Breast epithelium (tissue), 4 donors: ENCODE results near the gene PDX1. TPM values are rescaled to one million over a fixed set of nuclear protein-coding genes. Genes with fewer than 3 reads are reported as not detected.

Experiments used
- DNase-seq, 2 donors: peaks; one replicate each; pipeline ENCODE4 v3.0.0-alpha.2; 2019; ENCODE audit warnings: low spot score in 2 of 2
- H3K27ac ChIP-seq, 2 donors: fragments of 200-600 bp; sonication (generic) in 1 of 2; one replicate each; pipeline ENCODE4 v1.5.1; 2016 to 2019; ENCODE audit warnings: mild to moderate bottlenecking in 1 of 2
- H3K27me3 ChIP-seq, 2 donors: fragments of 200-600 bp; sonication (generic) in 1 of 2; one replicate each; pipeline versions ENCODE4 v1.5.1 to v1.6.0; 2017 to 2019; ENCODE audit warnings: control low read depth in 1 of 2, mild to moderate bottlenecking in 1 of 2
- H3K36me3 ChIP-seq: fragments of 200-600 bp; one replicate; pipeline ENCODE4 v1.5.1; 2019
- H3K4me1 ChIP-seq, 2 donors: fragments of 200-600 bp; sonication (generic); one replicate each; pipeline ENCODE4 v1.5.1; 2016 to 2019; ENCODE audit warnings: control low read depth in 1 of 2
- H3K4me3 ChIP-seq, 3 donors: fragments of 200-600 bp; sonication (generic); 1 replicate in 2 of 3; 2 replicates in 1 of 3; pipeline ENCODE4 v1.5.1; 2016 to 2019; ENCODE audit warnings: mild to moderate bottlenecking in 3 of 3, moderate library complexity in 2 of 3
- H3K9me3 ChIP-seq, 2 donors: fragments of 200-600 bp; sonication (generic) in 1 of 2; one replicate each; pipeline ENCODE4 v1.5.1; 2016 to 2019; ENCODE audit warnings: control low read depth in 1 of 2
- CTCF ChIP-seq, 3 donors: fragments of 450-650 bp; IDR thresholded peaks; one replicate each; pipeline ENCODE4 v1.5.1; 2016 to 2017; ENCODE audit warnings: antibody characterized with exemption in 3 of 3, mild to moderate bottlenecking in 3 of 3, moderate library complexity in 3 of 3
- POLR2A ChIP-seq: fragments of 450-650 bp; IDR thresholded peaks from one replicate; pipeline ENCODE4 v1.6.1; 2016; ENCODE audit warnings: antibody characterized with exemption, mild to moderate bottlenecking, moderate library complexity
- POLR2AphosphoS5 ChIP-seq, 3 donors: sonication (generic); formaldehyde crosslinking; IDR thresholded peaks; one replicate each; pipeline ENCODE4 v1.6.1; 2017; ENCODE audit warnings: antibody characterized with exemption in 3 of 3
- intact Hi-C: fragments of 100-400 bp; cut with DNase I; formaldehyde crosslinking; loops from one replicate; pipeline ENCODE4 v1.15.1; 2023; ENCODE audit warnings: low total_unique reads
- total RNA-seq, 3 donors: library from RNA; depleted of rRNA; stranded (reverse); fragments of >200 nt; gene quantifications; one replicate each; pipeline ENCODE4 v1.1.0, GENCODE V29; 2016

Gene PDX1
- total RNA-seq, 3 donors from 2014 or later = not detected

- peaks cover 3 to 94% of the 10 kb centered on the region in 2 donors for H3K27me3 ChIP-seq
Observed at GRCh38 chr13:27959976-27960361, 40.2 kb downstream of the PDX1 start.

DNA sequence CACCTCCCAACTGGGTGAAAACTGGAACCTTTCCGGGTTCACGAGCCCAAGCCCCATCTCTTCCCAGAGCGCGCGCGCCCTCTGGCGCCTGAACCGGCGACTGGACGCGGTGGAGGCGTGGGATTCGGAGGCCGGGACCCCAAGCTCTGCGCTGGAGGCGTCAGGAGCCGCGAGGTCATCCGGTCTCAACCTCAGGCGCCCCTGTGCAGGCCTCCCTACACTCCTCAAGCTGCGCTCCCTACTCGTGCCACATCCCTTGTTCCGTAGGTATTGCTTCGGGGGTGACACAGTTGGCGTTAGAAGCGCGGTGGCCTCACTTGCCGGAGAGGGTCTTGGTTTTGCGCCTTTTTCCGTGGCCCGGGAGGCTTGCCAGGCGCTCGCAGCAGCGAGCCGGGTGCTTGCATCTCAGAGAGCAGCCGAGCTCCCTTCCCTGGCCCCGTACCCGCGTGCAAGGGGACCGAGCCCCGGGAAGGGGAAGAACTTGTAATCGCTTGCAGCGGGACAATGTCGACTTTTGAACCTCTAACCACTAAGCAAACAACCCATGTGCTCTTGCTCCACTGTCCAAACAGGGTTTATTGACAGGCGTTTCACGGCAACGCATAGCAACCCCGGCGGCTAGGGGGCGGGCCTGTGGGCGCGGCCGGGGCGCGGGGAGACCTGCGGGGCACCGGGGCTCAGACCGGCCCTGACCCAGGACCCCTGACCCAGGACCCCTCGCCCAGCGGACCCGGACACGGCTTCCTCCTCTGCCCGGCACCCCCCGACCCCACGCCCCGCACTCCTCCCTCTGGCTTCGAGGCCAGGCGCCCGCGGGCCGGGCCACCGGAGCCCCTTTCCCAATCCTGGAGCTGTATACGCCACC, 40.8 kb downstream of the PDX1 start:
- TF ChIP-seq CTCF (IDR thresholded peaks at IDR 0.05) = no peak
- TF ChIP-seq POLR2AphosphoS5 (IDR thresholded peaks at IDR 0.05) = no peak
- no peak for TF ChIP-seq POLR2A
- intact Hi-C loops = no loop called here
- Histone ChIP-seq H3K27me3 (peaks cover 3 to 95% of the 10 kb centered on the region in 2 donors), H3K4me1 (peaks cover 0 to 8% of the 10 kb centered on the region in 2 donors), H3K4me3 (peak overlapping the region; percentile 15 to 59 (median 42)), H3K27ac (no peak overlapping the region), H3K36me3 (no peaks in the 10 kb centered on the region), H3K9me3 (no peaks in the 10 kb centered on the region)
- peak; percentile 35 to 76 for DNase-seq

More at GRCh38 chr13:27959976-27960361, 40.2 kb downstream of the PDX1 start:
- Histone ChIP-seq H3K4me3 (peak overlapping the region in 2 of 3 donors; percentile 42 to 59), H3K27ac (no peak overlapping the region), H3K36me3 (no peaks in the 10 kb centered on the region), H3K9me3 (no peaks in the 10 kb centered on the region), H3K4me1 (peaks cover 0 to 8% of the 10 kb centered on the region in 2 donors)
- no peak for TF ChIP-seq POLR2AphosphoS5 (IDR thresholded peaks at IDR 0.05)
- TF ChIP-seq POLR2A = no peak
- TF ChIP-seq CTCF (IDR thresholded peaks at IDR 0.05) = no peak
- DNase-seq = no peak
- intact Hi-C loops = no loop called here

- Histone ChIP-seq H3K9me3 (no peaks in the 10 kb centered on the region), H3K4me1 (peaks cover 0 to 8% of the 10 kb centered on the region in 2 donors), H3K36me3 (no peaks in the 10 kb centered on the region), H3K27me3 (peaks cover 3 to 95% of the 10 kb centered on the region in 2 donors), H3K27ac (no peak overlapping the region), H3K4me3 (peak overlapping the region; percentile 15 to 59 (median 42))
- DNase-seq = no peak
- intact Hi-C loops = no loop called here
- TF ChIP-seq POLR2A = no peak
- no peak for TF ChIP-seq CTCF (IDR thresholded peaks at IDR 0.05)
- TF ChIP-seq POLR2AphosphoS5 (IDR thresholded peaks at IDR 0.05) = no peak
Observed at GRCh38 chr13:27961227-27962085, 41.7 kb downstream of the PDX1 start.

DNA sequence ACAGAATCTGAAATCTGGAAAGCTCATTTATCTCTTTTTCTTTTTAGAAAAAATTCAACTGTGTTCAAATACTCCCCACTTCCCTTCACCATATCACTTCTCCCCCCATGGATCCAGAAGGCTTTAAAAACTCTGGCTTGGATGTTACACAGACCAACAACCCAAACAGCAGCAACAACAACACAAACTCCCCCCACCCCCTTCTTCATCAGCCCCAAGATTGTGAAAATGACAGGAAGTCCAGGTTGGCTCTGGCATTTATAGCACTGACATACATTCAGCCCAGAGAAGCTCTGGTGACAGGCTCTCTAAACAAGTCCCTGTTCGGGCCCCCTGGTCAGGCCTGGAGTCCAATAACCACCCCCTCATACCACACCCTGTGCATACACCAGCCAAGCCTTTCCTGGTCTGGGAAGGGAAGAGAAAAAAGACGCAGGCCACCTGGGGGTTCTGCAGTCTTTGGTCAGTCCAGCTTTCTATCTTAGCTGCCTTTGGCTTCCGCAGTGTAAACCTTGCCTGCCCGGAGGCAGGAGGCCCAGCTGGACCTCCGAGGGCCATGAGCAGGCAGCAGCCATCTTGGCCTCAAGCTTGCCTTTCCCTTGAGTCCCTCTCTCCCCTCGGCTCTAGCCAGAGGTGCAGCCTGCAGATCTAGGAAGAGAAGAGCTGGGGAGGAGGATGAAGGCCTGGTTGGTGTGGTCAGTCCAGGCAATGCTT, 42.5 kb downstream of the PDX1 start:
- TF ChIP-seq CTCF (IDR thresholded peaks at IDR 0.05) = no peak
- TF ChIP-seq POLR2AphosphoS5 (IDR thresholded peaks at IDR 0.05) = no peak
- TF ChIP-seq POLR2A = no peak
- H3K36me3 ChIP-seq = no peaks in the 10 kb centered on the region
- H3K27ac ChIP-seq = no peak overlapping the region
- intact Hi-C loops = no loop called here
- peaks cover 0 to 8% of the 10 kb centered on the region in 2 donors for H3K4me1 ChIP-seq
- DNase-seq = no peak
- H3K4me3 ChIP-seq = no peak overlapping the region
- H3K9me3 ChIP-seq = no peaks in the 10 kb centered on the region
- peaks cover 3 to 95% of the 10 kb centered on the region in 2 donors for H3K27me3 ChIP-seq
